GM23248 (cell line): Measurements from ENCODE around the gene NRCAM.

ENCODE experiments used
- EZH2 ChIP-seq: fragments of 200-600 bp; sonication (generic); IDR thresholded peaks from 2 replicates; pipeline ENCODE4 v1.6.1; 2018; ENCODE audit warnings: antibody characterized with exemption, mild to moderate bottlenecking; ENCODE audit not compliant: insufficient read depth, poor library complexity, severe bottlenecking
- EZH2phosphoT487 ChIP-seq: fragments of 200-600 bp; sonication (generic); IDR thresholded peaks from 2 replicates; pipeline ENCODE4 v1.6.1; 2018; ENCODE audit warnings: antibody characterized with exemption, moderate library complexity, mild to moderate bottlenecking, low read depth; ENCODE audit not compliant: insufficient read depth

GRCh38 chr7:108380517-108380916, 75.7 kb downstream of the NRCAM start:
- TF ChIP-seq EZH2phosphoT487, result no peak
- no peak for TF ChIP-seq EZH2
